Left ventricle myocardium inferior (tissue), 1 donor: ENCODE data around the gene SCAMP1. TPM values are rescaled to one million over a fixed set of nuclear protein-coding genes. Genes with fewer than 3 reads are reported as not detected.

Source experiments
- DNase-seq: peaks from one replicate; pipeline ENCODE4 v3.0.0-alpha.2; 2020
- H3K27ac ChIP-seq: fragments of 200-600 bp; replicated peaks from 2 replicates; pipeline ENCODE4 v1.8.0; 2021
- H3K27me3 ChIP-seq: fragments of 200-600 bp; 2 replicates; pipeline ENCODE4 v1.8.0; 2021; ENCODE audit warnings: low read depth
- H3K36me3 ChIP-seq: fragments of 200-600 bp; 2 replicates; pipeline ENCODE4 v1.8.0; 2021
- H3K4me1 ChIP-seq: fragments of 200-600 bp; 2 replicates; pipeline ENCODE4 v1.8.0; 2021
- H3K4me3 ChIP-seq: fragments of 200-600 bp; 2 replicates; pipeline ENCODE4 v1.8.0; 2021; ENCODE audit warnings: mild to moderate bottlenecking, moderate library complexity
- H3K9me3 ChIP-seq: fragments of 200-600 bp; replicated peaks from 2 replicates; pipeline ENCODE4 v1.8.0; 2021
- intact Hi-C: fragments of 100-400 bp; cut with micrococcal nuclease; formaldehyde crosslinking; loops from one replicate; pipeline ENCODE4 v1.11.0; 2022
- total RNA-seq: library from RNA; stranded (reverse); fragmentation: NEBNext Ultra II Directional; extraction: Animal tissue kit (Norgen Biotek cat#: 25700); gene quantifications from one replicate; pipeline ENCODE4 v1.2.1, GENCODE V29; 2021
- TF ChIP-seq, protein P1 (sequence below): fragments of 200-600 bp; IDR thresholded peaks from 2 replicates; pipeline ENCODE4 v1.8.0; 2021; ENCODE audit warnings: antibody characterized with exemption, mild to moderate bottlenecking, borderline replicate concordance
- donor health status: DM: no; HTN: yes; CAD: no; lungs with severe emphysema.

The SCAMP1 gene
- total RNA-seq, 1 donor from 2014 or later = 29.2 TPM

DNA sequence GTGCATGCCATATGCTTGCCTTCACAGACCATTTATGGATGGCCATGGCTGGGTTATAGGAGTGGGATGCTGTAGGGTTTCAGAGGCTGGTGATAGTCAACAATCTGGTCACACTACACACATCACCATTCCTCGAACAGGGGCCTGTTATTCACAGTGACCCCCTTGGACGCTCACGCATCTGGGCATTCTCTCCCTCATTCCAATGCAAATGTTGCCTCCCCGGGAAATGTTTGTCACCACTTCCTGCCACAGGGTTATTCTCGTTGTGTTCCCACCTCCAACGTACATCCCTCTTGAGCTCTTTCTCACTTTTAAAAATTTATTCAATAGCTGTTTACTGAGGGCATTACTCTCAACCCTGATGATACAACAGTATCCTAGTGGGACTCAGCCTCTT is 135.4 kb downstream of the SCAMP1 start:
- H3K4me1 ChIP-seq = peaks cover 42% of the 10 kb centered on the region
- no peaks in the 10 kb centered on the region for H3K36me3 ChIP-seq
- DNase-seq = no peak
- no peaks in the 10 kb centered on the region for H3K27me3 ChIP-seq
- H3K9me3 ChIP-seq = no peaks in the 10 kb centered on the region
- H3K27ac ChIP-seq = no peak overlapping the region
- no peak overlapping the region for H3K4me3 ChIP-seq
- TF ChIP-seq, protein P1, sequence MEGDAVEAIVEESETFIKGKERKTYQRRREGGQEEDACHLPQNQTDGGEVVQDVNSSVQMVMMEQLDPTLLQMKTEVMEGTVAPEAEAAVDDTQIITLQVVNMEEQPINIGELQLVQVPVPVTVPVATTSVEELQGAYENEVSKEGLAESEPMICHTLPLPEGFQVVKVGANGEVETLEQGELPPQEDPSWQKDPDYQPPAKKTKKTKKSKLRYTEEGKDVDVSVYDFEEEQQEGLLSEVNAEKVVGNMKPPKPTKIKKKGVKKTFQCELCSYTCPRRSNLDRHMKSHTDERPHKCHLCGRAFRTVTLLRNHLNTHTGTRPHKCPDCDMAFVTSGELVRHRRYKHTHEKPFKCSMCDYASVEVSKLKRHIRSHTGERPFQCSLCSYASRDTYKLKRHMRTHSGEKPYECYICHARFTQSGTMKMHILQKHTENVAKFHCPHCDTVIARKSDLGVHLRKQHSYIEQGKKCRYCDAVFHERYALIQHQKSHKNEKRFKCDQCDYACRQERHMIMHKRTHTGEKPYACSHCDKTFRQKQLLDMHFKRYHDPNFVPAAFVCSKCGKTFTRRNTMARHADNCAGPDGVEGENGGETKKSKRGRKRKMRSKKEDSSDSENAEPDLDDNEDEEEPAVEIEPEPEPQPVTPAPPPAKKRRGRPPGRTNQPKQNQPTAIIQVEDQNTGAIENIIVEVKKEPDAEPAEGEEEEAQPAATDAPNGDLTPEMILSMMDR = no peak
- intact Hi-C loops = no loop called here

DNA sequence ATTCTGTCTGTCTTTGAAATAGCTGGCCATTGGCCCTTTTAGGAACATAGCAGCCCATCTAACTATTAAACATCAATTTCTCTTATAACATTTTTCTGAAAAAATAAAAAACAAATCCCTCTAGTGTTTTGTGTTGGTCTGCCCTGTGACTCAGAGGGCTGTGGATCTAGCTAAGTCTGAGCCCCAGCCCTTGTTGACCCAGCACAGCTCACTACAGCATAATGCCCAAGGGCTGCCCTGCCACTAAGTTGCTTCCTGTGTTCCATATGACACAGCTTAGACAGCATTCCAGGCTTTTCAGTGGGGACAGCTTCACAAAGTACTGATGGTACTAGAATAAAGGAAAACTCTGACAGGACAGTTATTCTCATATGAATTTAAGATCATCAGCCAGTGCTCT is 136.0 kb downstream of the SCAMP1 start:
- Histone ChIP-seq H3K4me1 (peaks cover 46% of the 10 kb centered on the region), H3K27ac (no peak overlapping the region), H3K9me3 (no peaks in the 10 kb centered on the region), H3K27me3 (no peaks in the 10 kb centered on the region), H3K4me3 (no peak overlapping the region), H3K36me3 (no peaks in the 10 kb centered on the region)
- TF ChIP-seq, protein P1 = no peak
- DNase-seq = no peak
- intact Hi-C loops = no loop called here

DNA sequence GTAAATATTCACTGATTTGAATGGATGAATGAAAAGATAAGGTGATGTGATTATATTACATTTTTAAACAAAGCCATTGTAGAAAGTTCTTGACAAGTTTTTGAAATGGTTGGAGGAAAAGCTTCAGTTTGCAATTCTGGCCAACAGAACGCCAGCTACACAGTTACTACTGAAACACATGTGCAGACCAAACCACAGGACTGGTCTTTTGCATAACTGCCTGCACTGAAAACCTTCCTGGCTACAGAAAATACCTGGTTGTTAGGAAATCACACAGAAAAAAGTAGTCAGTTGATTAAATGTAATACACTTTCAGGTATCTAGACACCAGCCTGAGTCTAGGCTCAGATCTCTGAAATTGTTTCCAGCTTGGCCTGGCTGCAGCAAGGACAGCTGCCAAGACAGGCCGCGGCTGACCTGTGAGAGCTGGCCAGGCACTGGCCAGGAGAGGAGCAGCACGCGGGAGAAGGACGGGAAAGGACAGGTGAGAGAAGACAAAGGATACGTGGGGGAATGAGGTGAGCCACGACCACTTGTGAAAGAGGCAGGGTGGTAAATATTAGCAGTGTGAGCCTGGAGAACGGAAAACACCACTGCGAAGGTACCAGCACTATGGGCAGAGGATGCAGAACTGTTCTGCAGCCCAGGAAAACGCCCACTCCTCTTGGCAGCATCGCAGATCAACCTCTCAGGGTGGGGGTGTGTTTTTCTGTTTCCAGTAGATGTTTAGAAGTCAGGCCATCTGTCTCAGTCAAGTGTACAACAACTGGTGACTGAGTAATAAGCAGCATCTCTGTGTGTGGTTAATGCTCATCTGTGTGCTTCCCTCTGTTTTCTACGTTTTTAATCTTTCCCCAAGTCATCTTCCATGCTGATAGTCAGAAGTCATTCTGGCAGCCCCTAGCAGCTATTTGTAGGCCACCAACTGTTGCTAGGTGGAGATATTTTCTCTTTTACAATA is 137.4 kb downstream of the SCAMP1 start:
- no peak for DNase-seq
- peaks cover 51% of the 10 kb centered on the region for H3K4me1 ChIP-seq
- H3K27me3 ChIP-seq = no peaks in the 10 kb centered on the region
- TF ChIP-seq, protein P1 = no peak
- no peaks in the 10 kb centered on the region for H3K36me3 ChIP-seq
- no peak overlapping the region for H3K27ac ChIP-seq
- H3K9me3 ChIP-seq = no peaks in the 10 kb centered on the region
- intact Hi-C loops = no loop called here
- H3K4me3 ChIP-seq = no peak overlapping the region

DNA sequence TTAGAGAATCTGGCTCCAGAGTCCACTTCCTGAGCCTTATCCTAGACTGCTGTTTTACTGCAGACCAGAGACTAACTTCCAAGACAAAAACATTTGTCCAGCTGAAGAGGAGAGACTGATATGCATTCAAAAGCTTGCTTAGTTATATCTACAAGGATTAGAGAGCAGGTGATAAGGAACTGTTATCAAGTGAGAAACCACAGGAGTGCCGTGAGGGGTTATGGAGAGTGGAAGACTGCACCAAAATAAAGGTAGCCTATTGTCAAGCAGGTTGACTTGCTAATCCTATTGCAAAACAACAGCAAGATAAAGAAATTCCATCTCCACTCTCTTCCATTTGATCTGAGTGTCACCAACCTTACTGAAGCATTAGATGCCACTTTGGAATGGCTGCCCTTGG is 139.1 kb downstream of the SCAMP1 start:
- H3K27me3 ChIP-seq = no peaks in the 10 kb centered on the region
- no peak overlapping the region for H3K27ac ChIP-seq
- intact Hi-C loops = no loop called here
- TF ChIP-seq, protein P1 = no peak
- no peaks in the 10 kb centered on the region for H3K36me3 ChIP-seq
- DNase-seq = no peak
- no peaks in the 10 kb centered on the region for H3K9me3 ChIP-seq
- H3K4me3 ChIP-seq = no peak overlapping the region
- H3K4me1 ChIP-seq = peaks cover 65% of the 10 kb centered on the region

DNA sequence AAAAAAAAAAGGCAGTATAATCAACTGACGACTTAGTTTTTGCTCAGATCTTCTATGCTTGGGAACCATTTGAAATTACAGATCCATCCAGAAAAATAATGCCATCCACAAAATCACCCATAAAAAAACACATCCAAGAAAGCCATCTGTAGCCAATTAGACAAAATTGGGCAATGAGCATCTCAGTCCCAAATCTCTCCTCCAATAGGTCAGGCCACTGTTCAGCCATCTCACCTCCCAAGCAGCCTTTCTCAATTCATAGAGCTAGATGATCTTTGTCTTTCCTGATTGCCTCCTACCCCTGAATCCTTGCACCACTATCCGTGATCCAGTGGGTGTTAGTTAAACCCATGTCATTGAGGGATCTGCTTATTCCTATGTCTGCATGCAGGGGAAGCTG is 139.6 kb downstream of the SCAMP1 start:
- peaks cover 70% of the 10 kb centered on the region for H3K4me1 ChIP-seq
- no peaks in the 10 kb centered on the region for H3K9me3 ChIP-seq
- H3K36me3 ChIP-seq = no peaks in the 10 kb centered on the region
- no peak for DNase-seq
- TF ChIP-seq, protein P1 = no peak
- H3K27me3 ChIP-seq = no peaks in the 10 kb centered on the region
- no peak overlapping the region for H3K4me3 ChIP-seq
- intact Hi-C loops = no loop called here
- no peak overlapping the region for H3K27ac ChIP-seq
